ENCODE measurements around the gene PARD6B.
"Not testable (repeated sequence)": the region's sequence is repeated elsewhere in the genome, so short reads cannot be mapped to it uniquely, and the experiment has no call there.

Gene PARD6B

GRCh38 chr20:50731055-50731929 lies at the start of gene PARD6B:
PARD6B (plus strand) TSS chr20:50731580; CDS start chr20:50731787, 207 bp downstream.
- DNase-seq (ENCODE audit: low read depth in 2 of 2), result peak; percentile 72 to 73

DNA sequence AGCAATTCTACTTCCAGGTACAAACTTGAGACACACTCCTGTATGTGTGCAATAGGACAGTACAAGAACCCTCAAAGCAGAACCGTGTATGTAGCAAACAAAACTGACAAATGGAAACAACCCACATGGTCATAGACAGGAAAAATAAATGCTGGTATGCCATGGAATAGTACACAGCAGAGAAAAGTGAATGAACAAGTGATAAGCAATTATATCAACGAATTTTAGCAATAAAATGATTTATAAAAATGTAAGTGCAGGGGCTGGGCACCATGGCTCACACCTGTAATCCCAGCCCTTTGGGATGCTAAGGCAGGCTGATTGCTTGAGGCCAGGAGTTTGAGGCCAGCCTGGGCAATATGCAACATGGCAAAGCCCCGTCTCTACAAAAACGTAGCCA lies 49.3 kb upstream of the PARD6B start:
- no peak for DNase-seq (ENCODE audit: low read depth in 2 of 2)

DNA sequence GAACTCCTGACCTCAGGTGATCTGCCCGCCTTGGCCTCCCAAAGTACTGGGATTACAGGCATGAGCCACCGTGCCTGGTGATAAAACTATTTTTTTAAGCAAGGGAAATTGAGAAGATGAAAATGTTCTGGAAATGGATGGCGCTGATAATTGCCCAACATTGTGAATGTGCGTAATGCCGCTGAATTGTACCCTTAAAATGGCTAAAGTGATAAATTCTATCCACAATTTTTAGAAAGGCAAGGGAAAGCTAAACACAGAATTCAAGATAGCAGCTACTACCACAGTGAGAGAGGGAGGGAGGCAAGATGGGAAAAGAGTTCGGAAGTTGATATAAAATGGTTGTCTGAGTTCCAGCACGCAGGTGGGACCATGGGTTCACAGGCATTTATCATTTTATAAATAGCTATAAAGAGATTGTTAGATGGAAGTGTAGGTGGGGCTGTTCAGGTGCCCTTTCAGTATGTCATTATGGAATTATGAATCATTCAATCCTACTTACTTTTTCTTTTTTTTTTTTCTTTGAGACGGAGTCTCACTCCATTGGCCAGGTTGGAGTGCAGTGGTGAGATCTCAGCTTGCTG lies 48.3 kb upstream of the PARD6B start:
- no peak for DNase-seq (ENCODE audit: low read depth in 2 of 2)

DNA sequence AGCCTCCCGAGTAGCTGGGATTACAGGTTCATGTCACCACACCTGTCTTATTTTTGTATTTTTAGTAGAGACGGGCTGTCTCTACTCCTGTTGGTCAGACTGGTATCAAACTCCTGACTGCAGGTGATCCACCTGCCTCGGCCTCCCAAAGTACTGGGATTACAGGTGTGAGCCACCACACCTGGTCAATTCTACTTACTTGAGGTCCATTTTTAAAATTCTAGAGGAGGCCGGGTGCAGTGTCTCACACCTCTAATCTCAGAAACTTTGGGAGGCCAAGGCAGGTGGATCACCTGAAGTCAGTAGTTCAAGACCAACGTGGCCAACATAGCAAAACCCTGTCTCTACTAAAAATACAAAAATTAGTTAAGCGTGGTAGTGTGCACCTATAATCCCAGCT lies 47.8 kb upstream of the PARD6B start:
- DNase-seq (ENCODE audit: low read depth in 2 of 2), result no peak

DNA sequence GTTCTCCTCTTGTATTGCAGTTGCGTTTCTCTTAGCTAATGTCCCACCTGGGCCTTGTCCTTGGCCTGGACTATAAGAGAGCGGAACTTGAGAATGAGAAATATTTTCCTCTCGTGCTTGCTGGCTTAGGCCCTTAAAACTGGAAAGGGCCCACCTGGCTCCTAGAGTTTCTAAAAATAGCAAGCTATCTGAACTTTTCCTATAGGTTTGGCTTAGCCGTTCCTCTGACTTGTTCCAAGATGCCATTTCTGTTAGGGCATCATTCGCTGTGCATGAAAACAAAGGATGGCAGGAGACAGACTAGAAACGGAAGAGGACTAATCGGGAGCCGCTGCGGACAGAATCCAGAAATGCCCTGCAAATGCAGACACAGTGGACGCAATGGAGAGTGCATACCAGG lies 44.6 kb upstream of the PARD6B start:
- no peak for DNase-seq (ENCODE audit: low read depth in 2 of 2)

DNA sequence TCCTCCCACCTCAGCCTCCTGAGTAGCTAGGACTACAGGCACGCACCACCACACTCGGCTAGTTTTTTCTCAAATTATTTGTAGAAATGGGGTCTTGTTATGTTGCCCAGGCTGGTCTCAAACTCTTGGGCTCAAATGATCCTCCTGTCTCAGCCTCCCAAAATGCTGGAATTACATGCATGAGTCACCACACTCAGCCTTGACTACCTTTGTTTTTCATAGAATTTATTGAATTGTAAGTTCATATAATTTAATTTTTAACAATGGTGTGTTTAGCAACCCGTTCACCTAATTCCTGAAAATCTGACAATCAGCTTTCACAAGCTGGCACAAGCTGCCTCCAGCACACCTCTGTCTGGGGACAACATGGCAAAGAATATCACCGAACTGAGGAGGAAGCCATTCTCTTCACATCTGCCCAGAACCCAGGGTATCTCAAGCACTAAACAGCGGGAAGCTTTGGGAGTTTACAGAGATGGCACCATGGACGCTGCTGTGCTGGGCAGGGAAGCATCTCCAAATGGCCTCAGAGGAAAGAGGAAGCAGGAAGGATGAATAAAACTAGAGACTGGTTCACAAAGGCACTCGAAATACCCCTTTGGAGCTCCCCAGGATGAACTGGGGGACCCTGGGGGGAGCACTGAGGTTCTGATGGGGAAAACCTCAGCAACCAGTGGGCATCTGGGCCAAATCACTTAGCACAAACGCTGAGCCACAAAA lies 43.0 kb upstream of the PARD6B start:
- DNase-seq (ENCODE audit: low read depth in 2 of 2), result no peak

- DNase-seq (ENCODE audit: low read depth in 2 of 2), result peak in 1 of 2 experiments; percentile 29
Measured at GRCh38 chr20:50689864-50690649, 41.3 kb upstream of the PARD6B start.

DNA sequence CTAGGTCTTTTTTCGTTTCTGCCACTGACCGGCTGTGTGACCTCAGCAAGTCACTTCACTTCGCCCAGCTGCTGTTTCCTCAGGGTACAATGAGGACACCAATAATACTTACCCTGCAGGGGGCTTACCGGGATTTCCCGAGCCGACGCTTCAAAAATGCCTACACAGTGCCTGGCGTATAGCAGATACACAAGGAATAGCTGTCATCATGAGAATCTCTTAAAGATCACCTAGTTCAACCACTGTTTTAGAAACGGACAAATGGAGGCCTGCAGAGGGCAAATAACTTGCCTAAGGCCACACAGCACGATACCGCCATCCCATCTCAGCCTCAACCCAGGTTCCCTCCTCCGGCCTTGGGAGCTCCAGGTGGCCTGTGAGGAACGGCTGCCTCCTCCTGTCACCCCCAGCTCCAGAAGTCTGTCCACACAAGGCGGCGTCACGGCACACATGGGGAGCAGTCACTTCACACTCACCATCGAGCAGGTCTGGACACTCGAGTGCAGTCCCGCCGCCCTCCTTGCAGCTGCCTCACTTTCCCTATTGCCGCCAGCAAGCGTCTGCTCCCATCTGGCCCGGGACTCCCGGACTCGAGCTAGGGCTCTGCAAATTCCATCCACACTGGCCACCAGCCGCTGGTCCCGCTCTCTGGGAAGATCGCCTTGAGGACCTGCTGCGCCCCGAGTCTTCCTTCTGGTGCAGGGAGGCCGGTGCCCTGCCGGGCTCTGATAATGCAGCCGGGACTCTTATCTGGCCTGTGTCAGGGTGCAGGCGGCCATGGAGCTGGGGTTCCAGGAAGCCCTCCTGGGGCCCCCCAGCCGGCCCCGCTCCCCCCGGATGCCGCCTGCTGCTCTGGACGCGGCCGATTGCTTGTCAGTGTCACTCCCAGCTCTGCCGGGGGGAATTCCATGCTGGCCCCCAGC lies 40.5 kb upstream of the PARD6B start, which contains the start of gene RIPOR3:
TSS of gene RIPOR3 (minus strand) at position 893 of the 923 bp plus-strand sequence. CDS start at position 479, 414 bp downstream.
- DNase-seq (ENCODE audit: low read depth in 2 of 2), result no peak

- peak; percentile 32 to 46 for DNase-seq (ENCODE audit: low read depth in 2 of 2)
Measured at GRCh38 chr20:50691573-50692551, 39.5 kb upstream of the PARD6B start.

DNA sequence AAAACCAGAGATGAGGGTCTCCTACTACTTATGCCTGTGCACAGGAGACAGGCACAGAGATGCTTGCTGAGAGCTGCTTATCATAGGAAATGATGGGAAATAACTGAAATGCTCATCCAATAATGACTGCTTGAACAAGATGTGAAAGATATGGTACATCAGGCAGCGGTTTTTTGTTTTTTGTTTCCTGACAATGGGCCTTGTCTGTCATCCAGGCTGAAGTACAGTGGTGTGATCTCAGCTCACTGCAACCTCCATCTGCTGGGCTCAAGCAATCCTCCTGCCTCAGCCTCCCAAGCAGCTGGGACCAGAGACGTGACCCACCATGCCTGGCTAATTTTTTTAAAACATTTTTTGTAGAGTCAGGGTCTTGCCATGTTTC lies 38.8 kb upstream of the PARD6B start:
- DNase-seq (ENCODE audit: low read depth in 2 of 2), result no peak

DNA sequence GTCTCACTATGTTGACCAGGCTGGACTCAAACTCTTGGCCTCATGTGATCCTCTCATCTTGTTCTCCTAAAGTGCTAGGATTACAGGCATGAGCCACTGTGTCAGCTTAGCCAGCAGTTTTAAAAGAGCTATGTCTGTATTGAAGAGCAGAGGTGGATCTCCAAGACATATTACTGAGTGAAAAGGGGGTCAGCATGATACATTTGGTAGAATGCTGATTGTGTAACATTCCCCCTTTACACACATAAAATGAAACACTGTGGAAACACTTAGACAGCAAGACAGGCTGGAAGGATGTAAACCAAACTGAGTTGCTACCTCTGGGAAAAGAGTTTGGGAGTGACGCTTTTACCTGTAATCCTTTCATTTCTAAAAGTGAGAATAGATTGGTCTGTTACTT lies 38.4 kb upstream of the PARD6B start:
- DNase-seq (ENCODE audit: low read depth in 2 of 2), result no peak

DNA sequence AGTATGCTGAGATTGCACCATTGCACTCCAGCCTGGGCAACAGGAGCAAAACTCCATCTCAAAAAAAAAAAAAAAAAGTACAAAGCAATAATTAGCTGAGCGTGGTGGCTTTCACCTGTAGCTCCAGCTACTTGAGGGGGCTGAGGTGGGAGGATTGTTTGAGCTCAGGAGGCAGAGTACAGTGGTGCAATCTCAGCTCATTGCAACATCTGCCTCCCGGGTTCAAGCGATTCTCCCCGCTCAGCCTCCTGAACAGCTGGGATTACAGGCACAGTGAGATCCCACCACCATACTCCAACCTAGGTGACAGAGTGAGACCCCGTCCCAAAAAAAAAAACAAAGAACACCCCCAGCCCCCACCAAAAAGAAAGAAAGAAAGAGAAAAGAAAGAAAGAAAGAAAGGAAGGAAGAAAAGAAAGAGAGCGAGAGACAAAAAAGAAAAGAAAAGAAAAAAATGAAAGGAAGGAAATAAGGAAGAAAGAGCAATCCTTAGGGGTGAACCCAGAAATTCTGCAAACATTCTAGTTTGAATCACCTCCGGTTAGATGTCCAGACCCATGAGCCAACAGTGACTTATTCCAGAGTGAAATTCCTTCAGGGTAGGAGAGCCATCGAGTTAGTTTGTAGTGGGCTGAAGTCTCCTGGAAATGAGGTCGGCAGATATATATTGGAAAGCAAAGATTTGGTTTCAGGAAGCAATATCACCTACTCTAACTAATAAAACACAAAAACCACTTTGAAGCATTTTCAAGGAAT lies 36.8 kb upstream of the PARD6B start:
- no peak for DNase-seq (ENCODE audit: low read depth in 2 of 2)

GRCh38 chr20:50695135-50695872 lies 36.1 kb upstream of the PARD6B start:
- DNase-seq (ENCODE audit: low read depth in 2 of 2), result no peak

GRCh38 chr20:50698255-50698654 lies 33.1 kb upstream of the PARD6B start:
- not testable (repeated sequence) for DNase-seq (ENCODE audit: low read depth in 2 of 2)

GRCh38 chr20:50699688-50700087 lies 31.7 kb upstream of the PARD6B start:
- no peak for DNase-seq (ENCODE audit: low read depth in 2 of 2)

- no peak for DNase-seq (ENCODE audit: low read depth in 2 of 2)
Measured at GRCh38 chr20:50701041-50701963, 30.1 kb upstream of the PARD6B start.

Data from fibroblast of skin of left biceps (primary cell).